Neuronal stem cell (in vitro differentiated cells): ENCODE measurements around the gene CAMK1D.

ENCODE experiments used
- DNase-seq: peaks from one replicate; pipeline ENCODE4 v3.0.0-alpha.2; 2013; ENCODE audit warnings: low spot score
- H2AFZ ChIP-seq: one replicate; pipeline ENCODE4 v1.6.1; 2013; ENCODE audit warnings: mild to moderate bottlenecking, low read length, inconsistent platforms
- H2AK5ac ChIP-seq: 2 replicates; pipeline ENCODE4 v1.6.1; 2013; ENCODE audit warnings: low read depth, mild to moderate bottlenecking, inconsistent platforms, low read length, moderate library complexity, mixed read lengths
- H2BK120ac ChIP-seq: 2 replicates; pipeline ENCODE4 v1.6.1; 2013; ENCODE audit warnings: low read depth, mild to moderate bottlenecking, inconsistent platforms, low read length, moderate library complexity, mixed read lengths
- H2BK12ac ChIP-seq: one replicate; pipeline ENCODE4 v1.6.1; 2013; ENCODE audit warnings: low read length, inconsistent platforms
- H2BK15ac ChIP-seq: 2 replicates; pipeline ENCODE4 v1.6.1; 2013; ENCODE audit warnings: mild to moderate bottlenecking, low read length, inconsistent platforms, mixed read lengths
- H2BK5ac ChIP-seq: one replicate; pipeline ENCODE4 v1.6.1; 2013; ENCODE audit warnings: inconsistent platforms, mild to moderate bottlenecking, low read length, moderate library complexity
- H3K14ac ChIP-seq: one replicate; pipeline ENCODE4 v1.6.1; 2013; ENCODE audit warnings: low read length, inconsistent platforms
- H3K18ac ChIP-seq: 2 replicates; pipeline ENCODE4 v1.6.1; 2013; ENCODE audit warnings: low read length, inconsistent platforms
- H3K23ac ChIP-seq: 2 replicates; pipeline ENCODE4 v1.6.1; 2013; ENCODE audit warnings: low read depth, mild to moderate bottlenecking, mixed read lengths, low read length, inconsistent platforms; ENCODE audit not compliant: poor library complexity
- H3K27ac ChIP-seq: replicated peaks from 3 replicates; pipeline ENCODE4 v1.5.1; 2013; ENCODE audit warnings: low read length, inconsistent platforms
- H3K27me3 ChIP-seq, 3 experiments: 2 replicates each; pipeline ENCODE4 v1.6.1; 2013; ENCODE audit warnings: low read length in 3 of 3, mild to moderate bottlenecking in 2 of 3, inconsistent platforms in 1 of 3, low read depth in 1 of 3, mixed read lengths in 1 of 3, moderate library complexity in 1 of 3; ENCODE audit not compliant: control insufficient read depth in 3 of 3, insufficient read depth in 3 of 3
- H3K36me3 ChIP-seq, 2 donors: replicated peaks in 1 of 2; 2 replicates each; pipeline ENCODE4 v1.6.1; 2013; ENCODE audit warnings: low read length in 2 of 2; ENCODE audit not compliant: control insufficient read depth in 2 of 2, insufficient read depth in 2 of 2
- H3K4ac ChIP-seq: 2 replicates; pipeline ENCODE4 v1.6.1; 2013; ENCODE audit warnings: inconsistent platforms, mild to moderate bottlenecking, low read length, moderate library complexity
- H3K4me1 ChIP-seq, 2 donors: 1 replicate in 1 of 2; 2 replicates in 1 of 2; pipeline ENCODE4 v1.6.1; 2013; ENCODE audit warnings: low read length in 2 of 2, low read depth in 1 of 2; ENCODE audit not compliant: control insufficient read depth in 2 of 2, insufficient read depth in 1 of 2
- H3K4me2 ChIP-seq: one replicate; pipeline ENCODE4 v1.6.1; 2013; ENCODE audit warnings: mild to moderate bottlenecking, low read length, inconsistent platforms; ENCODE audit not compliant: insufficient read depth, poor library complexity, severe bottlenecking
- H3K4me3 ChIP-seq, 2 donors: 2 replicates each; pipeline ENCODE4 v1.5.1; 2013; ENCODE audit warnings: low read length in 2 of 2, mild to moderate bottlenecking in 2 of 2, inconsistent platforms in 1 of 2, moderate library complexity in 1 of 2
- H3K79me1 ChIP-seq: one replicate; pipeline ENCODE4 v1.6.1; 2013; ENCODE audit warnings: low read depth, mild to moderate bottlenecking, inconsistent platforms, low read length, moderate library complexity
- H3K9ac ChIP-seq: one replicate; pipeline ENCODE4 v1.6.1; 2013; ENCODE audit warnings: mild to moderate bottlenecking, low read depth, low read length, inconsistent platforms; ENCODE audit not compliant: poor library complexity
- H3K9me3 ChIP-seq, 2 donors: replicated peaks in 1 of 2; 2 replicates each; pipeline versions ENCODE3 to v1.6.1; 2013; ENCODE audit warnings: low read length in 2 of 2, mild to moderate bottlenecking in 2 of 2, inconsistent platforms in 1 of 2, low read depth in 1 of 2, mixed read lengths in 1 of 2, moderate library complexity in 1 of 2; ENCODE audit not compliant: control insufficient read depth in 2 of 2, insufficient read depth in 1 of 2
- H4K8ac ChIP-seq: one replicate; pipeline ENCODE4 v1.6.1; 2013; ENCODE audit warnings: low read depth, mild to moderate bottlenecking, inconsistent platforms, low read length, moderate library complexity
- H4K91ac ChIP-seq: one replicate; pipeline ENCODE4 v1.6.1; 2013; ENCODE audit warnings: low read length, low read depth, mild to moderate bottlenecking, inconsistent platforms; ENCODE audit not compliant: poor library complexity
- WGBS, 2 donors: extraction: QIAGEN DNeasy Blood & Tissue Kit; methylation state at CpG; one replicate each; pipeline ENCODE4 v1.1.7; 2013; ENCODE audit warnings: missing lambda C conversion rate in 2 of 2, mixed read lengths in 1 of 2; ENCODE audit not compliant: insufficient read length in 2 of 2, insufficient replicate concordance in 1 of 2; ENCODE audit errors: extremely low coverage in 2 of 2; 5-methylcytosine and 5-hydroxymethylcytosine counted together

CAMK1D gene

DNA sequence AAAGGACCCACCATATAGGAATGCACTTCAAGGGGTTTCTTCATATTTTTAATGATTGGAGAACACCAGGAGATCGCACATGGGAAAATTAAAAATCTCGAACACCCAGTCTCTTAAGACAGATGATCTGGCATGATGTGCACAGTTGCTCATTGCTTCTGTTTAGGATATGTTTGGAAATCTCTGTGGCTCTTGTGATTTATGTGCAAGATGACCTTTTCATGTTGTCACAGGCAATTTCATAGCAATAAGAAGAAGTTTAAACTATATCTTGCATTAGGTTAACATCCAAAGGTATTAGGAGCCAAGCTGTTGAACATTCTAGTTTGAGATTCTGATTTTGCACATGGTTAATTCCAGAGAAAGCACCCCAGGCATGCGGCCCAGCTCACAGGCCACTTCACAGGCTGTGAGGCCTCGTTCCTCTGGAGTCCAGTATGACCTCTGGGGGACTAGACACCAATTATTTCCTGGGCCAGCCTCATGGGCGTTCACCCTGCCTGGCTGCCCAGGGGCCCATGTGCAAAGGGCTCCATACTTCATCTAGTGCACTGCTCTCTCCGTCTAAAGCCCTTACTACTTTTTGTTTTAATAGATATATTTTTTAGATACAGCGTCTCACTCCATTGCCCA lies 28.4 kb downstream of the CAMK1D start:
- Histone ChIP-seq H2BK15ac (no peak overlapping the region), H3K14ac (no peak overlapping the region), H3K23ac (no peak overlapping the region), H3K9me3 (no peaks in the 10 kb centered on the region), H3K4me3 (no peak overlapping the region), H2AFZ (no peak overlapping the region), H2BK120ac (no peak overlapping the region), H3K36me3 (no peaks in the 10 kb centered on the region), H3K4me2 (no peak overlapping the region), H3K27me3 (no peaks in the 10 kb centered on the region), H3K4ac (no peak overlapping the region), H4K8ac (no peak overlapping the region), H4K91ac (no peak overlapping the region), H3K4me1 (peaks cover 0 to 2% of the 10 kb centered on the region in 2 donors), H3K9ac (no peak overlapping the region), H2BK12ac (no peak overlapping the region), H3K79me1 (no peaks in the 10 kb centered on the region), H3K27ac (no peak overlapping the region), H2AK5ac (no peak overlapping the region), H2BK5ac (no peak overlapping the region), H3K18ac (no peak overlapping the region)
- no peak for DNase-seq
- WGBS, 2 donors = no CpG with 5 or more reads among the region's 7 CpGs

GRCh38 chr10:12380999-12381398 lies 31.7 kb downstream of the CAMK1D start:
- H3K36me3 ChIP-seq = no peaks in the 10 kb centered on the region
- H3K4me1 ChIP-seq = peaks cover 0 to 2% of the 10 kb centered on the region in 2 donors
- H2BK5ac ChIP-seq = no peak overlapping the region
- no peak overlapping the region for H3K9ac ChIP-seq
- no peak overlapping the region for H4K8ac ChIP-seq
- H2AK5ac ChIP-seq = no peak overlapping the region
- no peaks in the 10 kb centered on the region for H3K27me3 ChIP-seq
- no peak overlapping the region for H3K14ac ChIP-seq
- no peak for DNase-seq
- no peak overlapping the region for H2BK15ac ChIP-seq
- WGBS, 2 donors = no CpG with 5 or more reads among the region's 5 CpGs
- H2BK120ac ChIP-seq = no peak overlapping the region
- H4K91ac ChIP-seq = no peak overlapping the region
- H2AFZ ChIP-seq = no peak overlapping the region
- H3K18ac ChIP-seq = no peak overlapping the region
- no peak overlapping the region for H3K27ac ChIP-seq
- H3K4me3 ChIP-seq = no peak overlapping the region
- no peak overlapping the region for H2BK12ac ChIP-seq
- H3K9me3 ChIP-seq = peaks cover 0 to 3% of the 10 kb centered on the region in 2 donors
- H3K79me1 ChIP-seq = no peaks in the 10 kb centered on the region
- H3K23ac ChIP-seq = no peak overlapping the region
- no peak overlapping the region for H3K4me2 ChIP-seq
- no peak overlapping the region for H3K4ac ChIP-seq

GRCh38 chr10:12381536-12382156 lies 32.3 kb downstream of the CAMK1D start:
- no peak overlapping the region for H3K23ac ChIP-seq
- no peak overlapping the region for H2AK5ac ChIP-seq
- peaks cover 0 to 3% of the 10 kb centered on the region in 2 donors for H3K9me3 ChIP-seq
- H3K14ac ChIP-seq = no peak overlapping the region
- H3K27ac ChIP-seq = no peak overlapping the region
- no peak overlapping the region for H3K4me2 ChIP-seq
- no peak overlapping the region for H3K9ac ChIP-seq
- H4K91ac ChIP-seq = no peak overlapping the region
- H3K18ac ChIP-seq = no peak overlapping the region
- DNase-seq = no peak
- no peak overlapping the region for H4K8ac ChIP-seq
- peaks cover 0 to 2% of the 10 kb centered on the region in 2 donors for H3K4me1 ChIP-seq
- H2BK120ac ChIP-seq = no peak overlapping the region
- no peaks in the 10 kb centered on the region for H3K36me3 ChIP-seq
- no peak overlapping the region for H2BK15ac ChIP-seq
- H3K79me1 ChIP-seq = no peaks in the 10 kb centered on the region
- WGBS, 2 donors = no CpG with 5 or more reads among the region's 12 CpGs
- no peak overlapping the region for H3K4ac ChIP-seq
- no peak overlapping the region for H2BK5ac ChIP-seq
- no peak overlapping the region for H3K4me3 ChIP-seq
- H2AFZ ChIP-seq = no peak overlapping the region
- no peak overlapping the region for H2BK12ac ChIP-seq
- no peaks in the 10 kb centered on the region for H3K27me3 ChIP-seq

GRCh38 chr10:12382157-12382548 lies 32.8 kb downstream of the CAMK1D start:
- H3K27me3 ChIP-seq = no peaks in the 10 kb centered on the region
- H3K14ac ChIP-seq = no peak overlapping the region
- H2BK120ac ChIP-seq = no peak overlapping the region
- H3K27ac ChIP-seq = no peak overlapping the region
- no peak overlapping the region for H2BK15ac ChIP-seq
- no peak overlapping the region for H2BK5ac ChIP-seq
- H3K23ac ChIP-seq = no peak overlapping the region
- H2BK12ac ChIP-seq = no peak overlapping the region
- DNase-seq = no peak
- H2AK5ac ChIP-seq = no peak overlapping the region
- no peak overlapping the region for H3K18ac ChIP-seq
- H4K91ac ChIP-seq = no peak overlapping the region
- H2AFZ ChIP-seq = no peak overlapping the region
- WGBS, 2 donors = no CpG with 5 or more reads among the region's 1 CpG
- H3K9ac ChIP-seq = no peak overlapping the region
- no peaks in the 10 kb centered on the region for H3K36me3 ChIP-seq
- H3K4me3 ChIP-seq = no peak overlapping the region
- H4K8ac ChIP-seq = no peak overlapping the region
- no peak overlapping the region for H3K4ac ChIP-seq
- peaks cover 0 to 2% of the 10 kb centered on the region in 2 donors for H3K4me1 ChIP-seq
- H3K79me1 ChIP-seq = no peaks in the 10 kb centered on the region
- H3K9me3 ChIP-seq = peaks cover 0 to 3% of the 10 kb centered on the region in 2 donors
- H3K4me2 ChIP-seq = no peak overlapping the region
